Jurkat, Clone E6-1 (cell line): ENCODE results near the gene CEP41.
"Not testable (repeated sequence)": the region's sequence is repeated elsewhere in the genome, so short reads cannot be mapped to it uniquely, and the experiment has no call there.

Experiments
- DNase-seq: peaks from one replicate; pipeline ENCODE4 v3.0.0-alpha.2; 2011; ENCODE audit warnings: low read depth, low spot score
- H3K4me3 ChIP-seq: 2 replicates; pipeline ENCODE4 v1.5.1; 2011; ENCODE audit warnings: mild to moderate bottlenecking, low read length, control low read depth, moderate library complexity

Gene CEP41

DNA sequence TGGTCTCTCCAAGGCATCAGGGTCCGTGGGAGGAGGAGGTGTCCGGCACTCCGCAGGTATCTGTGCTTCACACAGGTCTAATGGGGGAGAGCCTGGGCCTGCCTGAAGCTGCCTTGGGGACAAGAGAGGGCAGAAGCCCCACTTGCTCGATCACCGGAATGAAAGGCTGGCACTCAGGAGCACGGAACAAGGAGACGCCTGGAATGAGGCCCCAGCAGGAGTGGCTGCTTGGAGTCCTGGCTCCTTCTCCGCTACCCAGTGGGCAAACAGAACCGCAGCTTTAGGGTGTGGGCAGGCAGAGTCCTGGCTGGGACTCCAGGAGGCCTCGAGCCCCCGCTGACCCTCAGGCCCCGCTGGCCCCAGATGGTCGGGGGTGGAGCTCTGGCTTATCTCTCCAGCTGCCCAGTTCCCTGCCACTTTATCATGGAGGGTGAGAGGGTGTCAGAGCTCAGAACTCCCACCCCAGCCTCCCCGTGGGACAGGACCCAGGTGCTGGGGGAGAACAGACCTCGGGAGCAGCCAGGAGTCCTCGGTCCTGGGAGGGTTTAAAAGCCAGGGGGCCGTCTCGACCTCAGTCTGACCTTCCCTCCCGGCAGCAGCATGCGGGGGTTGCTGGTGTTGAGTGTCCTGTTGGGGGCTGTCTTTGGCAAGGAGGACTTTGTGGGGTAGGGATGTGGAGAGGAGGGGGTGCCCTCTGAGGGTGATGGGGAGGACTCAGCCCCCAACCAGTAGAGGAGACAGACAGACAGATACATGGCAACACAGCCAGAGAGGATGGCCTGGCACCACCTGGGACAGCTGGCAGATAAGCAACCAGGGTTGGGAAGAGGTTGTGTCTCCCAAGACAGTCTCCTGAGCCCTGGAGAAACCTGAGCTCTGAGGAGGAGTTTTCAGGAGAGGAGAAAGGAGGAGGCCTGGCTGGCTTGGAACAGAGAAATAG, 60.6 kb downstream of the CEP41 start, which contains the start of gene CPA1:
Gene CPA1, plus strand, starts transcription at position 574 of the 940 bp plus-strand sequence. Its CDS starts 27 bp downstream, at position 601.
- no peak within 1 kb of the TSS for H3K4me3 ChIP-seq
- no peak for DNase-seq

DNA sequence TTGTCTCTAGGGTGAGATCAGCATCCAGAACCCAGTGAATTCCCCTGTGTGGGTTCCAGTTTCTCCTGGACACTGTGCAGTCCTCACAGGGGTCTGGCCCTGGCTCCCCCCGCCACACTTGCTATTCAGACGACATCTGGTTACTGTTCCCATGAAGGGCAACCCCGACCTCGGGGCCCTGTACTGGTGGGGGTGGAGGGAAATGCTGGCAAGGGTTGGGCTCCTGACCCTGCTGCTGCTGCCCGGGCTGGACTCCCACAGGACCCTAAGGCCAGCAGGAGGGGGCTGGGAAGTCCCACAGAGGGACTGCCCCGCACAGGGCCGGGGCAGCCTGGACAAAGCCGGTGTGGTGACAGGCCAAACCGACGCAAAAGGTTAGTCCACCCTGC, 61.3 kb downstream of the CEP41 start:
- no peak overlapping the region for H3K4me3 ChIP-seq
- no peak for DNase-seq

DNA sequence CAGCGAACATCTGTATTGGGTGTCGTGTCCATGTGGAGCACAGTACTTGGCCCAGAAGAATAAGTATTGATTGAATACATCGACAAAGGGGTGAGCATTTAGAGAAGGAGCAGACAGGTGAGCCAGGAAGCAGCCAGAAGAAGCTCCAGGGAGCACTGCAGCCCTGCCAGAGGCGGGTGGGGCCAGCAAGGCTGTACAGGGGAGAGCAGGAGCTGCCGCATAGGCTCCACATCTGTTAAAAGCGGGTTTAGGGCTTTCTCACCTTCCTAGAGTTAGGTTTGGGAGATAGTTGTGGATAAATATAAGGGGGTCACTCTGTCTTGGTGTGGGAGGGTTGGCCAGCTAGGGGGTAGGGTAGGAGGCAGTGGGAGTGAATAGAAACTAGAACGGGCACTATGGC, 61.8 kb downstream of the CEP41 start:
- H3K4me3 ChIP-seq: no peak overlapping the region
- DNase-seq: no peak

DNA sequence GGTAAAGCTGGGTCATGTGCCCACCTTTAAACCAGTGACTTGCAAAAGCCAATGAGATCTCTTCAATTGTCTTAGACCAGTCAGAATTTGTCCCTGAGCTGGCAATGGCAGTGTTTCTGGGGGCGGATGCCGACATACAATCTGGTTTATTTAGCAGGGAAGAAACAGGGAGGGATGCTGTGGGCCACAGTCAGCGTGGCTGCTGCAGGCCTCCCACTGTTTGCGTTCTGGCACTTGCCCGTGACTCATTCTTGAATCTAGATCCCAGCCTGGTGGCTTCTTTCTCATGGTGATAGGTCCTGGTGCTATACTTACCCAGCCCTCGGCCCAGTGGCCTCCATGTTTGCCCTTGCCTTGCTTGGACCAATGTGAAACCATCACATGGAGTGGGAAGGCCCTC, 63.6 kb downstream of the CEP41 start:
- no peak overlapping the region for H3K4me3 ChIP-seq
- DNase-seq: no peak

DNA sequence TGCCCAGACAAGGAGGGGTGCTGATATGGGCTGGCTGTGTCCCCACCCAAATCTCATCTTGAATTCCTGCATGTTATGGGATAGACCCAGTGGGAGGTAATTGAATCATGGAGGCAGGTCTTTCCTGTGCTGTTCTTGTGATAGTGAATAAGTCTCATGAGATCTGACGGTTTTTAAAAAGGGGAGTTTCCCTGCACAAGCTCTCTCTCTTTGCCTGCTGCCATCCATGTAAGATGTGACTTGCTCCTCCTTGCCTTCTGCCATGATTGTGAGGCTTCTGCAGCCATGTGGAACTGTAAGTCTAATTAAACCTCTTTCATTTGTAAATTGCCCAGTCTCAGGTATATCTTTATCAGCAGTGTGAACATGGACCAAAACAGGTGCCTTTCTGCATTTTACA, 64.4 kb downstream of the CEP41 start:
- not testable (repeated sequence) for H3K4me3 ChIP-seq, DNase-seq

DNA sequence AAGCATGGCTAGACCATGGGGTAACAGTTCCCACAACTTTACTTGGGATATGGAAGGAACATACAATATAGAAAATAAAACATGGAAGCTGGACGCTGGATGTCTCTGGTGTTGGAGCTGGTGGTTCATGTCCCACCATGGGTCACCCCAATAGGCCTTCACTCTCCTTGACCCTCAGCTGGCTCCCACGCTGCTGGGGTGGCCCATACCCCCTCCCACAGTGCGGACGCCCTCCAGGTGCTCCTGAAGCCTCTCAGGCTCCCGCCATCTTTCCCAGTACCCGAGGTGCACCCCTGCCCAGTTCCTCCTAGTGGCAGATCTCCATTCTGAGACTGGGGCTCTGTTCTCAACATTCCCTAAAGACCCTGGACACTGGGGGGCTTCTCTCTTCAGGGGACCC, 66.3 kb downstream of the CEP41 start:
- no peak overlapping the region for H3K4me3 ChIP-seq
- DNase-seq: no peak

DNA sequence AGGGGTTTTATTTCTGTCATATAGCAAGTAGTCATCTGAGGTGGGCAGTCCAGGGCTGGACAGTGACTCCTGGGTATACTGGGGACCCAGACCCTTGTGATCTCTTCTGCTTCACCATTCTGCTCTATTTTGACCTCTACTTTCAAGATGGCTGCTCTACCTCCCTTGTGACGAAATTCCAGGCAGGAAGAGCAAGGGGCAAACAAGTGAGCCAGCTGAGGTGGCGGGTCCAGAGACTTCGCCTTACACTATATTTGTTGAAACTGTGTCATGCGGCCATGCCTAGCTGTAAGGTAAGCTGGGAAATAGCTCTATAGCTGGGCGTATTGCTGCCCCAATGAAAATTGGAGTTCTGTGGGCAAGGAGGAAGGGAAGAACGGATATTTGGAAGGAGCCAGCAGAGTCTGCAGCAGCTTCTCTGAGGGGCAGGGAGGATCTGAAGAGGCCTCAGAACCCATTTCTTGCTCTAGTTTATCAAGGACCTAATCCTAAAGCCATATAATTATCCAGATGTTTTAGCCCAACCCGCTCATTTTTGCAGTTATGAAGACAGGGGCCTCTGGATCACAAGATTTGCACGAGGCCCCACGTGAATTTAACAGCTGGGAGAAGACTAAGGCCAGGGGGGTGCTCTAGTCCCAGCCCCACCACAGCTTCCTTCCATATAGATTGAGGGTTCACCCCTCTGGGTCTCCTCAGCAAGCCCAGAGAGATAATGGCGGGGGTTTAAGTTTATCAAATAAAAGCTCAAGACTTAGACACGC, 68.2 kb downstream of the CEP41 start:
- no peak overlapping the region for H3K4me3 ChIP-seq

DNA sequence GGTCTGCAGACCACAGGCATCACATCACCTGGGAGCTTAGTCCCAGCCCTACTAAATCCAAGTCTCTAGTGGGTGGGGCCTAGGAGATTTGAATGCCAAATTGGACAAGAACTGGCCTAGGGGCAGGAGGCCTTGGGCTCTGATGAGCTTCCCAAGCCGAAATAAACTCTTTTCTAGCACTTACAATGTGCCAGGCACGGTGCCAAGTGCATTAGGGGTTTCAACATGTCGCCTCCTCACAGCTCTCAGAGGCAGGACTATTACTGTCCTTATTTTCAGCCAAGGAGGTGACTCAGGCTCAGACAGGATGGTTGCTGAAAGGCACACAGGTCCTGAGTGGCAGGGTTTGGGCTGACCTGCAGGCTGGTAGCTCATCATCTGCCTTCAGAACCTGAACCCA, 69.8 kb downstream of the CEP41 start:
- DNase-seq: no peak
- H3K4me3 ChIP-seq: no peak overlapping the region

More for the DNA sequence above, 68.2 kb downstream of the CEP41 start:
- DNase-seq: no peak

DNA sequence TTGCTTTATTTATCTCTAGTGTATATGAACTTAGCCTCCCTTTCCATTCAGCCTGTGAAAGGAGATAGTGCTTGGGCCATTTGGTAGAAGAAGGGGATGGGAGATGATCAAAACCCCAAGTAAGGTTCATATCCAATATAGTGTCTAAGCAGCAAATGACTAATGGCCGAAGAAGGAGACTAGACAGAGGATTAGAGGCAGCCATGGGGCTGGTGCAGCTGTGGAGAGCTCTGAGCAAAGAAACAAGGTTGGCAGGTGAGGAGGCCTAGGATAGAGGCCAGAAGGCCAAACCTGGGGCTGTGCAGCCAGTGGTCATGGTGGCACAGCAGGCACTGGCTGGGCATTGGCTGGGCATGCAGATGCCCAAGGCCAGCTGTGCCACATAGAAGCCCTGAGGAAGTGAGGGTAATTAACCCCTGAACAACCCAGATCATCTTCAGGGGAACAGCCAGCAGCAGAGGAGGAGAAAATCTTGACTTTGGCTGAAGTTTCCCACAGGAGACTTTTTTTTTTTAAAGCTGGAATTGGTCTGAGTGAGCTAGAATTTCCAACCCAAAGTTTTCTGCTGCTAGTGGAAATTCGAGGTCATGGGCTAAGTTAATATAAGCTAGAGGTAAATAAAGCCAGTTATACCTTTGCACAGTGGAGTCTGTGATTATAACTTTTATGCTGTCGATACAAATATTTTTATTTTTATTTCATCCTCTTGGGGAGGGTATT, 70.8 kb downstream of the CEP41 start:
- DNase-seq: no peak
- H3K4me3 ChIP-seq: no peak overlapping the region

DNA sequence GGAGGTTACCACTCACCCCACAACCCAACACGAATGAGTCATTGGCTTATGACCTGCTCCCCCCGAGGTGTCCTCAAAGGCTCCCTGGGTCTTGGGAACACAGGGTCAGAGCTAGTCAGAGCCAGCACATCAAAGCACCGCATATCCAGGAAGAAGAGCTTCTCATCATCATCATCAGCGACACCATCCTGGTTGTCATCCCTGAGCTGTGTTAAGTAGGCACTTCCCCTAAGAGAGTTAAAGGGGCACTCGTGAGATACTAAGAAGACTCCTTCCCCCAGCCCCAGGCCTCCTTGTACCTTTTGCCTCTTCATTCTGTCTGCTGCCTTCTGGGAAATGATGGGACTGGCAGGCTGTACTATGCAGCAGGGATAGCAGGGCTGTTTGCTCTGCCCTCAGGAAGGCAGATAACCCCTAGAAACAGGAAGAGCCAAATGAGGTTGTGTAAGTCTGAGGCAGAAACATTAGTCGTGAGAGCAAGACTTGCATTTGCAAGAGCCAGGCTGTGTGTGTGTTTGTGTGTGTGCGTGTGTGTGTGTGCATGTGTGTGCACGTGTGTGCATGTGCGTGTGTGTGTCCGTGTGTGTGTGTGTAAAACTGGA, 71.6 kb downstream of the CEP41 start:
- DNase-seq: peak; percentile 31
- no peak overlapping the region for H3K4me3 ChIP-seq

DNA sequence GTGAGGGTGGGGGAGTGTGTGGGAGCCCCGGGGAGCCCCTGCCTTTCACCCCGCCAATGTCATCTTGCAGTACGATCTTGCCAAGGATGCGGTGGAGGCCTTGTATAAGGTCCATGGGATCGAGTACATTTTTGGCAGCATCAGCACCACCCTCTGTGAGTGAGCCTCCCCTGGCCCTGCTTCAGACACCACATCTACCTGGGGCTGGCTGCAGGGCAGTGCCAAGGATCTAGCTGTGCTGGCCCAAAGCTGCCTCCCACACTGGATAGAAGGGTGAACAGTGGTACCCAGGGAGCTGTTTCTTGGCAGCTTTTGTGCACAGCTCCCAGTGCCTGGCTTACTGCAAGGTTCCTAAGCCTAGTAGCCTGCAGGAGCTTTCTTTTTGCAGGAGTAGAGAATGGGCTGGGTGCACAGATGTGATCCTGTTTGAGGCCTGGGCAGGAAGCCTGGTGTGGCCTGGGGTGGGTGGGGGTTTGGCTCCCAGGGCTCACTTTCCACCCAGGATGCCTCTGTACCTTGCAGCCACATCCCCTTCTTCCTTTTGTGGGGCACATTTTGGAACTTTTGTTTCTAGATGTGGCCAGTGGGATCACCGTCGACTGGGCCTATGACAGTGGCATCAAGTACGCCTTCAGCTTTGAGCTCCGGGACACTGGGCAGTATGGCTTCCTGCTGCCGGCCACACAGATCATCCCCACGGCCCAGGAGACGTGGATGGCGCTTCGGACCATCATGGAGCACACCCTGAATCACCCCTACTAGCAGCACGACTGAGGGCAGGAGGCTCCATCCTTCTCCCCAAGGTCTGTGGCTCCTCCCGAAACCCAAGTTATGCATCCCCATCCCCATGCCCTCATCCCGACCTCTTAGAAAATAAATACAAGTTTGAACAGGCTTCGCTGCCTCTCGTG, 72.7 kb downstream of the CEP41 start:
- no peak overlapping the region for H3K4me3 ChIP-seq
- DNase-seq: peak; percentile 60

DNA sequence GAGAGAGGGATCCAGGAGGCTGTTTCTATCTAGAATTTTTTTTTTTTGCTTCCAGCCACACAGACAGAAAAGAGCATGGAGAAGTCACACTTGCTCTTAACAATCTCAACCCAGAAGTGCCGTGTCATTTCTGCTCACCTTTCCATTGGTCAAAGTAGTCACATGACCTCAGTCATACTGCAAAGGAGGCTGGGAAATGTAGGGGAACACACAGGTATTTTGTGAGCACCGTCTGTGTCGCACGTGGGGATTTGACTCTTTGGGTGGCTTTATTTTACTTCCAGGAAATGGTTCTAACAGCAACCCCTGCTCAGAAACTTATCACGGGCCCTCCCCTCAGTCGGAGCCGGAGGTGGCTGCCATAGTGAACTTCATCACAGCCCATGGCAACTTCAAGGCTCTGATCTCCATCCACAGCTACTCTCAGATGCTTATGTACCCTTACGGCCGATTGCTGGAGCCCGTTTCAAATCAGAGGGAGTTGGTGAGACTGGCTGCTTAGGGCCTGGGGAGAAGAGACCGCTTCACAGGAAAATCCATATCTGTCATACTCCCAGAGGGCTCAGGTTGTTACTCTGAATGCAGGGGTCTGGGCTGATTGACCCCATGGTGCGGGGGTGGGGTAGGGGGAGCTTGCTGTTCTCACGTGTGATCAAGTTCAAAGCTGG, 73.6 kb downstream of the CEP41 start:
- no peak for DNase-seq
- no peak overlapping the region for H3K4me3 ChIP-seq

DNA sequence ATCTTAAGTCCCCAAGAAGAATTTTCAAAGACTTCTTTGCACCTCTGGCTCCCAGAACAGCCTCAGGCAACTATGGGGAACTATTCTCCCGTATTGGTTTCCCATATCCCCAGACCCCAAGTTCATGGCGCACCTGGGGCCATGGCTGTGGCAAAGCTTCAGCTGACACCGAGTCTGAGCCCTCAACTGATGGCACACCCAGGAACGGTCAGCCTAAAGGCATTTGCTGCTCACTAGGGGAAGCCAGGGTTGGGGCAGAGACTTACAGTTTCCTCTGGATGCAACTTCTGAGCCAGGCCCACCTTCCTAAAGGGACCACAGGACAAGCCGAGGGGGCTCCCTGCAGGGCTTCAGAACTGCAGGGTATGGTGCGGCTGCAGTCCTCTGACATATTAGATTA, 74.3 kb downstream of the CEP41 start:
- H3K4me3 ChIP-seq: no peak overlapping the region
- DNase-seq: no peak

DNA sequence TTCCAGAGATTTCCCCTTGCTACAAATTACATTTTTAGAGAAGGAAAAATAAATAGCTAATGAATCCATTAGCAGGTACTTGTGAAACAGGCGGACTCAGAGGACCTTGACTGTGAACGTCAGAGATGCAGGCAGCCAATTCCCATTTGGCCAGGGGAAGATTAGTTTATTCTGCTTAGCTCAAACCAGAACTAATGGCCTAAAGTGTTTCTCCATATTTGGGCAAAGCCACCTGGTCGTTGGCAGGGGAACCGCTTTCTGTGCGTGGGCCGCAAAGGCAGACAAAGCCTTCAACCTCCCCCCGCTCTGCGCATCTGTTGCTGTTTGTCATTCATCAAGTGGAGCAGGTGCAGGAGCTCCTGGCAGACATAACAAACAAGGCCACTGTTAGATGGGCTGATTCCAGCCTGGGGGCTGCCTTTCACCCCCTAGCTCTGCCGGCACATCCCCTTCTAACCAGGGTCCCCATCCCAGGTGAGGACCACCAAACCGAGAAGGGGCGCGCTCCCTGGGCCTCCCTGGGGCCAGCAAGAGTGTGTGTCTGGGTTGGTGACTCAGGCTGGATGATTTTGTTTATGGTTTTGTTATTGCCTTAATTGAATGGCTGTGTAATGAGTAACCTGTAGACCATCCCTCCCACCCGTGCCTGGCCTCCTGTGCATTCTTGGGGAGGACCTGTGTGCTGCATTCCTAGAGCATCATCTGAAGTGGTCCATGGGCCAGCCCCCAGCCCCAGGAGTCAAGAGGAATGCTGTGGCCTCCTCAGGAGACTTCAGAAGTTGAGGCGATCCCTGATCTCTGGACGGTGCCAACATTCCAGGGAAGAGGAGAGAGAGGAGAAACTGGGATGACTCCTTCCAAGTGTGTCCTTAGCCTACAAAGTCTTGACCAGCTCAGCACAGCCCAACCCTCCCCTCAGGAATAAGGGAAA, 75.0 kb downstream of the CEP41 start:
- DNase-seq: peak; percentile 80
- no peak overlapping the region for H3K4me3 ChIP-seq

DNA sequence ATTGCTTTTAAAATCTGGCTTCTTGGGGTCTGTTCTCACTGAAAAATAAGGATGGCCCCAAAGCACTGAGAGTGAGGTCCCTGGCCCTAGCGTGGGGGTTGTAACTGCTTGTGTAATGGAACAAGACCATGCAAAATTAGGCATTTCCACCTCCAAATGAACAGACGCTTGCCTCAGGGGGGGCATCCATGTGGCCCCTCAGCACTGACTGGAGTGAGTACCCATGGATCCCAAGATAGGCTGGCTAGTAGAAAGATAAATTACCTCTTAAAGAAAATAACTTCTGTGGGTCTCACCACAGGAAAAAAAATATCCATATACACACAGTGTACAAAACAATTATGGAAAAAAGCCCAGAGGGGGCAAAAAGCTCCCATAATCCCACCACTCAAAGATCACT, 75.7 kb downstream of the CEP41 start:
- no peak overlapping the region for H3K4me3 ChIP-seq
- no peak for DNase-seq

DNA sequence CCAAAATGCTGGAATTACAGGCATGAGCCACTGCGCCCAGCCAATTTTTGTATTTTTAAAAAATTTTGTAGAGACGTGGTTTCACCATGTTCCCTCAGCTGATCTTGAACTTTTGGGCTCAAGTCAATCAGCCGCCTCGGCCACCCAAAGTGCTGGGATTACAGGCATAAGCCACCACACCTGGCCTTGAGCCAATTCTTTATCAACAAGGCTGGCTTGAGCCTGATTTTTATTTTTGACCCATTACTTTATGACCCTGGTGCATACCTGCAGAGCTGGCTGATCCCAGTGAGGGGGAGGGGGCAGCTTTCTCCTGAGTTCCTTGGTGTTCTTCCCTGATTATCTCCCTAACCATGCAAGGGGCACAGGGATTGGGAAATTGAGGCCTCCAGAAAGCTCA, 76.4 kb downstream of the CEP41 start:
- DNase-seq: no peak
- H3K4me3 ChIP-seq: no peak overlapping the region
